ENCODE results near the gene KRT83. TPM values are rescaled to one million over a fixed set of nuclear protein-coding genes. Genes with fewer than 3 reads are reported as not detected.

Gene KRT83
- polyA plus RNA-seq, 3 donors: not detected

DNA sequence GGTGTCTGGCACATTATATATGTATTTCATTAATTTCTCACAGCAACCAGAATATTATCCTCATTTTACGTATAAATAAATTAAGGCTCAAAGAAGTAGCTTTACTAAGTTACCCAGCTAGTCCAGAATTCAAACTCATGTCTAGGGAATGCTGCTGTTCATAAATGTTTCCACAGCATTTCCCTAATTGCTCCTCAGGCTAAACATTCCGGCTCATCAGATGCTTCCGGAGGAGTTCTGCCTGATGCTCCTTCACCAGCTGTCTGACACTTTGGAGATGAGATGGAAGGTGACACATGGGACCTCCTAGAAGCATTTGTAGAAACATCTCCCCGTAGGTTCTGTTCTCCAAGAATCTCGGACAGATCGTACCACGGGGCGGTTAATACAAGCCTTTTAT lies 34.0 kb upstream of the KRT83 start:
- Histone ChIP-seq H3K9ac (ENCODE audit: insufficient read depth, low read length, poor library complexity, severe bottlenecking) (no peak overlapping the region), H3K79me2 (ENCODE audit: insufficient read depth, low read length) (no peaks in the 10 kb centered on the region), H3K4me1 (ENCODE audit: control insufficient read depth in 1 of 2, insufficient read depth in 2 of 2, low read length in 2 of 2) (no peaks in the 10 kb centered on the region), H3K36me3 (replicated peaks in 1 of 2; ENCODE audit: control insufficient read depth in 1 of 2, insufficient read depth in 2 of 2, low read length in 2 of 2) (no peaks in the 10 kb centered on the region), H3K27me3 (ENCODE audit: control insufficient read depth in 2 of 2, insufficient read depth in 2 of 2, low read length in 2 of 2) (no peaks in the 10 kb centered on the region), H4K20me1 (ENCODE audit: insufficient read depth, low read length) (no peaks in the 10 kb centered on the region), H2AFZ (ENCODE audit: insufficient read depth, low read depth, low read length, poor library complexity, severe bottlenecking) (no peak overlapping the region), H3K4me2 (replicated peaks; ENCODE audit: extremely low read depth, low read length, poor library complexity, severe bottlenecking) (no peak overlapping the region), H3K27ac (ENCODE audit: low read depth in 1 of 2, low read length in 2 of 2) (no peak overlapping the region), H3K4me3 (replicated peaks in 1 of 3; ENCODE audit: low read depth in 2 of 3, low read length in 3 of 3) (no peak overlapping the region), H3K9me3 (replicated peaks in 1 of 2; ENCODE audit: control insufficient read depth in 1 of 2, insufficient read depth in 1 of 2, low read length in 2 of 2) (no peaks in the 10 kb centered on the region)
- H3K36me3 Mint-ChIP-seq: no peaks in the 10 kb centered on the region
- intact Hi-C loops (cut with micrococcal nuclease): no loop called here
- 95% methylated on average over 6 of the region's 8 CpGs for WGBS (ENCODE audit: insufficient coverage)
- H3K27me3 Mint-ChIP-seq (ENCODE audit: low read depth in 3 of 3): peaks cover 0 to 22% (median 3%) of the 10 kb centered on the region in 3 donors
- H3K9me3 Mint-ChIP-seq: no peaks in the 10 kb centered on the region
- H3K4me1 Mint-ChIP-seq: peaks cover 6% of the 10 kb centered on the region
- no peak for DNase-seq
- H3K4me3 Mint-ChIP-seq: no peak overlapping the region
- TF ChIP-seq, protein P1, sequence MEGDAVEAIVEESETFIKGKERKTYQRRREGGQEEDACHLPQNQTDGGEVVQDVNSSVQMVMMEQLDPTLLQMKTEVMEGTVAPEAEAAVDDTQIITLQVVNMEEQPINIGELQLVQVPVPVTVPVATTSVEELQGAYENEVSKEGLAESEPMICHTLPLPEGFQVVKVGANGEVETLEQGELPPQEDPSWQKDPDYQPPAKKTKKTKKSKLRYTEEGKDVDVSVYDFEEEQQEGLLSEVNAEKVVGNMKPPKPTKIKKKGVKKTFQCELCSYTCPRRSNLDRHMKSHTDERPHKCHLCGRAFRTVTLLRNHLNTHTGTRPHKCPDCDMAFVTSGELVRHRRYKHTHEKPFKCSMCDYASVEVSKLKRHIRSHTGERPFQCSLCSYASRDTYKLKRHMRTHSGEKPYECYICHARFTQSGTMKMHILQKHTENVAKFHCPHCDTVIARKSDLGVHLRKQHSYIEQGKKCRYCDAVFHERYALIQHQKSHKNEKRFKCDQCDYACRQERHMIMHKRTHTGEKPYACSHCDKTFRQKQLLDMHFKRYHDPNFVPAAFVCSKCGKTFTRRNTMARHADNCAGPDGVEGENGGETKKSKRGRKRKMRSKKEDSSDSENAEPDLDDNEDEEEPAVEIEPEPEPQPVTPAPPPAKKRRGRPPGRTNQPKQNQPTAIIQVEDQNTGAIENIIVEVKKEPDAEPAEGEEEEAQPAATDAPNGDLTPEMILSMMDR (IDR thresholded peaks at IDR 0.05): no peak
- H3K27ac Mint-ChIP-seq: no peak overlapping the region

DNA sequence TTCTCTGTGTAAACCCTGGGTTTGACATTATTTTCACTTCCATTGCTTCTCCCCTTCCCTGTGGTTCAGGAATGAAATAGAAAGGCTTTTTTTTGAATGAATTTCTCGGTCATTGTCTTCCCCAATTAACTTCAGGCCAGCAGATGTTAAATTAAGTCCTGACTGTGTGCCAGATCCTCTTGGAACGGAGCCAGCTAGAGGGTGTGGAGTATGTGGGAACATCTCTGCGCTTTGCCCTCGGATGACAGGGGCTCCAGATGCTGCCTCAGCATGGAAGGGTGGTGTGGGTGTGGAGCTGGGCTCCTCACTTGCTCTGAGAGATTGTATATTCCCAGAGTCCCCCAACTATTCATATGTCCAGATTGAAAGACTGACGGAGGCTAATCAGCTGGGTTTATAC lies 33.0 kb upstream of the KRT83 start:
- Histone ChIP-seq H3K4me1 (ENCODE audit: control insufficient read depth in 1 of 2, insufficient read depth in 2 of 2, low read length in 2 of 2) (no peaks in the 10 kb centered on the region), H3K4me3 (replicated peaks in 1 of 3; ENCODE audit: low read depth in 2 of 3, low read length in 3 of 3) (no peak overlapping the region), H3K9ac (ENCODE audit: insufficient read depth, low read length, poor library complexity, severe bottlenecking) (no peak overlapping the region), H3K4me2 (replicated peaks; ENCODE audit: extremely low read depth, low read length, poor library complexity, severe bottlenecking) (no peak overlapping the region), H3K9me3 (replicated peaks in 1 of 2; ENCODE audit: control insufficient read depth in 1 of 2, insufficient read depth in 1 of 2, low read length in 2 of 2) (no peaks in the 10 kb centered on the region), H3K79me2 (ENCODE audit: insufficient read depth, low read length) (no peaks in the 10 kb centered on the region), H3K27me3 (ENCODE audit: control insufficient read depth in 2 of 2, insufficient read depth in 2 of 2, low read length in 2 of 2) (no peaks in the 10 kb centered on the region), H2AFZ (ENCODE audit: insufficient read depth, low read depth, low read length, poor library complexity, severe bottlenecking) (no peak overlapping the region), H4K20me1 (ENCODE audit: insufficient read depth, low read length) (no peaks in the 10 kb centered on the region), H3K36me3 (replicated peaks in 1 of 2; ENCODE audit: control insufficient read depth in 1 of 2, insufficient read depth in 2 of 2, low read length in 2 of 2) (no peaks in the 10 kb centered on the region), H3K27ac (ENCODE audit: low read depth in 1 of 2, low read length in 2 of 2) (no peak overlapping the region)
- no peak overlapping the region for H3K27ac Mint-ChIP-seq
- intact Hi-C loops (cut with micrococcal nuclease): no loop called here
- DNase-seq: no peak
- H3K4me1 Mint-ChIP-seq: no peaks in the 10 kb centered on the region
- no peaks in the 10 kb centered on the region for H3K36me3 Mint-ChIP-seq
- H3K9me3 Mint-ChIP-seq: no peaks in the 10 kb centered on the region
- peaks cover 0 to 22% (median 2%) of the 10 kb centered on the region in 3 donors for H3K27me3 Mint-ChIP-seq (ENCODE audit: low read depth in 3 of 3)
- TF ChIP-seq, protein P1 (IDR thresholded peaks at IDR 0.05): no peak
- H3K4me3 Mint-ChIP-seq: no peak overlapping the region
- WGBS (ENCODE audit: insufficient coverage): 86% methylated on average over 1 of the region's 5 CpGs

All from CD14-positive monocyte (primary cell).